HG02840 (cell line): ENCODE measurements around the gene CRYBG3.
"Not testable (repeated sequence)": the region's sequence is repeated elsewhere in the genome, so short reads cannot be mapped to it uniquely, and the experiment has no call there.

Experiments used
- ATAC-seq: cut with Tn5 transposase; IDR thresholded peaks from one replicate; pipeline ENCODE4 v1.9.1; 2021; ENCODE audit warnings: mild to moderate bottlenecking, moderate library complexity, moderate number of reproducible peaks; ENCODE audit not compliant: unreplicated experiment, low FRiP score

The CRYBG3 gene

DNA sequence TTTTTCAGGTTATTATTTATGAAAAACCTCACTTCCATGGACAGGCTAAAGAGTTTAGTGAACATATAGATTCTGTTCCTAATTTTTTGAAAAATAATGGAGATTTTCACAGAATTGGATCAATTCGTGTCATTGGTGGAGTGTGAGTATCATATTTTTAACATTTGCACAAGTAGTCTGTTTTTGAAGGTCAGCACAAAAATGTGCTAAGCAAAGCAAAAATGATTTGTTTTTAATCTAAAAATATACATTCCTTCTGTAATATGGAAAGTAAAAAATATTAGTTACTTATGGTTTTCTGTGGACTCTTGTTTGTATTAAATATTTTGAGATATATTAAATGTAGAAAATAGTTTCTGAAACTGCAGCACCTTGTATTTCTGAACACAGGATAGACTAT, 71.0 kb downstream of the CRYBG3 start:
- no peak for ATAC-seq

DNA sequence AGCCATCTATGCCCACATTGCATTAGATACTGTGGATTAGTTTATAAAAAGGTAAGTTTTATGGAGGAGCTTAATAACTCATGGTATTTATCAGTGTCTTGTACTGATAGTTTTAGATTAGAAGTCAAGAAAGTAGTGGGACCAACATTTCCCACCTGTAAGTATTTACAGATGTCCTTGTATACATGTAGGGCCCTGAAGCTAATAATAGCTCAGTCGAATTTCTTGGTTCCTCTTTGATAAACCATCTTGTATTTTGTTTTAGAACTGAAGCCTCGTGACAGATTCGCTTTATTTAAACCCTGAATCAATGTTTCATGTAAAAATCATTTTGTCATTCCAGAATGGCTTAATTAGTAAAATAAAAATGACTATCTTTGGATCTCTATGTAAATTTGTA, 73.4 kb downstream of the CRYBG3 start:
- peak; percentile 64 for ATAC-seq

DNA sequence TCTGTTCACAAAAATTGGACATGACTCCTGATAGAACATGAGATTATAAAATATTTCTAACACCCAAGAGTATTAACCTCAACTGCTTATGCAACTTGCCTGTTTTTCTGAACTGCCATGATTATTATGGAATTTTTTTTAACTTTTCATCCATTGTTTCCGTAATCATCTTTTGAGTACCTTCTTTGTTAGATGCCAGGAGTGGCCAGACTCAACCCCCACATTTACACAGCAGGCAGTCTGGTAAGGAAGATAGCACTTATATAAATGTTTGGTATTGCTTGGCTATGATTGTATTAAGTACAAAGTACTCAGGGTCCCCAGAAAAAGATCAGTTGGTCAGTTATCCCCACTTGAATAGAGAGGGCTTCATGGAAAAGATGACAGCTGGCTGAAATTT, 74.3 kb downstream of the CRYBG3 start:
- ATAC-seq: no peak

DNA sequence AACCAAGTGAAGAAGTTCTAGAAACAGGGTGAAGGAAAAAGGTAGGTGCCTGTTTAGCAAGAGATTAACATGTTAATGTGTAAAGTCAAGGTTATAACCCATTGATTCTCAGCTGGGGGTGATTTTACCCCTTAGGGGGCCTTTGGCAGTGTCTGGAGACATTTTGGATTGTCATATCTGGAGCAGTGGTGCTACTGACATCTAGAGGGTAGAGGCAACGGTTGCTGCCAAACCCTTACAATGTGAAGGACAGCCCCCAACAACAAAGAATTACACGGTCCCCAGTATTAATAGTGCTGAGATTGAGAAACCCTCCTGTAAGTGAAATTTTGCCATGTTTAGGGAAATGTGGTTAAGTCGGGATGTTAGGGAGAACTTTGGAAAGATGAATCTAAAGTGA, 74.7 kb downstream of the CRYBG3 start:
- ATAC-seq: no peak

DNA sequence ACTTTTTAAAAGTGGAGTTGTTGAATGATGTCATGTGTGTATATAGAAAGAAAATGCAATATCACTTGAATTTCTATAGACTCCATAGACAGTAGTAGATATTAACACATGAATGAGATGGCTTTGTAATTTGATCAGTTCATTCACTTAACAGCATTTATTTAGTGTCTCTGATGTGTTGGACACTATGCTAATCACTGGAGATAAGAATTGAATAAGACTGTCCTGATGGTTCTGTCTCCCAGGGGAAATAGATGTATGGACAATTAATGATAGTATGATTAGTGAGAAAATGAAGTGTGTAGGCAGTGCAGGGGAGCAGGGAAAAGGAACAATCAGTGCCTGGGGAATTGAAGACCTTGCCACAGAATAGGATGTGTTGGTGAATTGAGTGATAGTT, 77.5 kb downstream of the CRYBG3 start:
- ATAC-seq: no peak

DNA sequence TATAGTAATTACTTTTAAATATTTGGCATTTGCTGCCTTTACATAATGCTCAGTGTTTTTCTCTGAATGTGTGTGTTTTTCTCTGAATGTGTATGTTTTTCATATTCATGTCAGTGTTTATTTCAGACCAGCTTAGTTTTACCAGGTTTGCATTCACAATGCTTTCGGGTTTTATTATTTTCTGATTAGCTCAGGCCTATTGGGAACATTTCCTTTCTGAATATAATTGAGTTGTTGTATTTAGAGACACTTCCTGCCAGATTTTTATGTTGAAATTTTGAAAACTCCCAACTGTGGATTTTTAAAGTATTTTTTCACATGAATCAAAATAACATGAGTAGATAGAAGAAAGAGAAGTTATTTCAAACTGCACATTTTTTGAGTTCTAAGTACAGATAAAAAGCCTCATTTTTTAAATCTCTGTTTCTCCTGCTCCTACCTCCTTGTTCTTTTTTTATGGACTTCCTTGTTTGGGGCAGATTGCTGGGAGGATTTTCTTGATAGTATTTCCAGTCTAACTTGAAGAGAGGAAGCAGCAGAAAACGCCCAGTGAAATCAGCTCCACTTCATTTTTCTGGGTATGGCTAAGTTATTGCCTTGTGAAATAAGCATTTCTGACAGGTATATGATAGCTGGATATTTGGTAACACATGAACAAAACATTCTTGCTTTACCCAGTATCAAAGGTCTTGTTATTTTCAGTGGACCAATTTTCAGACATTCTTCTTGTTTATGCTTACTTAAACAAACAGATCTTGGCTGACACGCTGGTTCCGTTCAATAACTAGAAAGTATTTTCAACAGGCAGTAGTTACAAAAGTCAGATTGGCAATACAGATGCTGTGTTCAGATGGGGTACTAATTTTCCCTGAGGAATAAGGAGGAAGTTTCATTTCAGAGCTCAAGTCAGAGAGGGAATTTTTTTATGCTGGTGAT, 79.8 kb downstream of the CRYBG3 start:
- ATAC-seq: no peak

DNA sequence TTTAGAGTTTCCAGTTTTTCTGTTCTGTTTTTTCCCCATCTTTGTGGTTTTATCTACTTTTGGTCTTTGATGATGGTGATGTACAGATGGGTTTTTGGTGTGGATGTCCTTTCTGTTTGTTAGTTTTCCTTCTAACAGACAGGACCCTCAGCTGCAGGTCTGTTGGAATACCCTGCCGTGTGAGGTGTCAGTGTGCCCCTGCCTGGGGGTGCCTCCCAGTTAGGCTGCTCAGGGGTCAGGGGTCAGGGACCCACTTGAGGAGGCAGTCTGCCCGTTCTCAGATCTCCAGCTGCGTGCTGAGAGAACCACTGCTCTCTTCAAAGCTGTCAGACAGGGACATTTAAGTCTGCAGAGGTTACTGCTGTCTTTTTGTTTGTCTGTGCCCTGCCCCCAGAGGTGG, 88.0 kb downstream of the CRYBG3 start:
- ATAC-seq: not testable (repeated sequence)

DNA sequence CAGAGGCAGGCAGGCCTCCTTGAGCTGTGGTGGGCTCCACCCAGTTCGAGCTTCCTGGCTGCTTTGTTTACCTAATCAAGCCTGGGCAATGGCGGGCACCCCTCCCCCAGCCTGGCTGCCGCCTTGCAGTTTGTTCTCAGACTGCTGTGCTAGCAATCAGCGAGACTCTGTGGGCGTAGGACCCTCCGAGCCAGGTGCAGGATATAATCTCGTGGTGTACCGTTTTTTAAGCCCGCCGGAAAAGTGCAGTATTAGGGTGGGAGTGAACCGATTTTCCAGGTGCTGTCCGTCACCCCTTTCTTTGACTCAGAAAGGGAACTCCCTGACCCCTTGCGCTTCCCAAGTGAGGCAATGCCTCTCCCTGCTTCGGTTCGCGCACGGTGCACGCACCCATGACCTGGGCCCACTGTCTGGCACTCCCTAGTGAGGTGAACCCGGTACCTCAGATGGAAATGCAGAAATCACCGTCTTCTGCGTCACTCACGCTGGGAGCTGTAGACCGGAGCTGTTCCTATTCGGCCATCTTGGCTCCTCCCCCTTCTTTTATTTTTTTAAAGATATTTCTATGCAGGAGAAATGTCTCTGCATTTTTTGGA, 88.5 kb downstream of the CRYBG3 start:
- not testable (repeated sequence) for ATAC-seq

DNA sequence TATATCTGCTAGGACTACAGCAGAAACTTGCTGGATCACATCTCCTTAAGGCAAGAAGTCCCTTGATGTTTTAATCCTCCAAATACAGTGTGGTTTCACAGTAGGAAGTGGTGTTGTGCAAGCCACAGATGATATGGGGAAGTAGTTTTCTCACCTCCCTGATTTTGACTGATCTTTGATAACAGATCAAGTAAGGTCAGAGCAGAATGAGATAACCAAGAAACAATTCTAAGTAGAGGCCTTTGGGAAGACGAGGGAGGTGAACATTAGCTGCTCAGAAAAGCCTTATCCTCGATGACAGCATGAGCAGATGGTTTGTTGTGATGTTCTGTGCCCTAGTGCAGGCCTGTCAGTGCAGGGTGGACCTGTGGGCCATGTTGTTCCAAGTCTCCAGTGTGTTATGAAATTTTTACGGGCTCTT, 89.1 kb downstream of the CRYBG3 start:
- ATAC-seq: no peak

DNA sequence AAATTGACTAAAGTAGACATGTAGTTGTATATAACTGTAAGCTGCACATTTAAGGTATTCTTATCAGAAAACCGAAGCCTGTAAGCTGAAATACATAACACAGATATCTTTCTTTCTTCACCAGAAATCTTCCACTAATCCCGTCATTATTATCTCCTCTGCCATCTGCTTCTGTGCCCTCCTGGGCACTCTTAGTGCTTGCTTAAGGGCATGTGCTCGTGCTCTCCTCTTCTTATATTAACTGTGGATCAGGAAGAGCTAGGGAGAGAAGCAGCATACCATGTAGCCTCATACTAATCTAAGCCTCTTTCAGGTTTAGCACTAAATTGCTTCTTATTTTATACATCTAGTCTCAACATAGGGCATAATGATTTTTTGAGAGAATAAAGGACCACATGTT, 89.6 kb downstream of the CRYBG3 start:
- ATAC-seq: no peak

DNA sequence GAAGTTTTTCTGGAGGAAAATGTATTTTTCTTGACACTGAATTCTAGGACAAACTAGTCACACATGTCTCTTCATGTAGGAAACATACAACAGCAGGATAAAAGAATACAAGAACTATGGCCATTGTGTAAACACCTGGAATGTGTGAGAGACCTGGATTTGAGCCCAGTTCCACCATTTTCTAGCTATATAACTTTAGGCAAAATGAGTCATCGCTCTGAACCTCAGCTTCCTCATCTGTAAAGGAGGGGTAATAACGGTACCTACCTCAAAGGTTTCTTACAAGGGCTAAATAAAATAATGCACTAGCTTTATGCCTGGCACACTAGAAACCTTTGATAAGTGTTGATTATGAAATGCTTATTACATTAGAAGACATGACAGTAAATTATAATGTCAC, 92.6 kb downstream of the CRYBG3 start:
- no peak for ATAC-seq

DNA sequence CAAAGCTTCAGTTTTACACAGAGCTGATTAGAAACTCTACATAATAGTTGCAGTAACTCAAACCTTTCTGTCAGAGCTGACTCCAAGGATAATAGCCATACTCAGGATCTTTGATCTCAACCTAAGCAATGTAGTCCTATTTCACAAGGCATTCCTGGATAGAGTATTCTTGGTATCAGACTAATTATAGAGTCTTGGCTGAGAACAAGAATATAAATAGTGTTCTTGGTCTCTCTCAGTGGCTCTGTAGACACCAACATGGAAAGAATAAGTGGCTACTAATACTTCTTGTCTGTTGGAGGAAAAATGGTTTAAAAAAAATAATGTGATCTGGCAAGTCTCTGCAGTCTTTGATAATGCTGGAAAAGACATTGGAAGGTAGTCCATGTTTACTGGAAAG, 94.8 kb downstream of the CRYBG3 start:
- ATAC-seq: no peak

DNA sequence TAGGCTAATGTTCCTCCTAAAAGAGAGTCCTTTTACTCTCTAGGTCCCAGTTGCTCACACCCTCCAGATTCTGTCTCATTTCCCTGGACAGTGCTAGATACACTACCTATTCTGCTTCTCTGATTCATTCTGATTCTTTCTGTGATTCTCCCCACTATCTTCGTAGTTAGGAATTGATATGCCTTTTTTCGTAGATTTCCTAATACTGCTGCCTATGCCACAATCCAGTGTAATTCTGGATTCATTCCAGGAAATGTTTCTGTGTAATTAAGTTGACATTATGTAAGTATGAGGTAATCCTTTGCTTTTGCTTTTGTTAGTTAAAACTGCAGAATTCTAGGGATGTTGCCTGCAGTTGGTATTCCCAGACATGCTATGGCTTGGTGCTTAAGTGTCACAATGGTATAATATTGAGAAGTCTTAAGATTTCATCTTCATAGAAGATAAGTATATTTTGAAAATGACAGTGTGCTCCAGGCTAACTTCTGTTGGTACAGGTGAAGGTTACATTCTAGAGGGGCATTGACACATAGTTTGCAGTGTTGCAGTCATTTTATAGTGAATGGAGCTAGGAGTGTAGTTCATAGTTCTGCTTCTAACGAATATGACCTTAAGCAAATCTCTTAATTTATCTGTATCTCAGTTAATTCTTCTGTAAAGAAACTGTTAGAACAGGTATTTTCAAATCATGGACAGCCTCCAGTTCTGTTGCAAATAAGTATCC, 96.2 kb downstream of the CRYBG3 start:
- no peak for ATAC-seq

DNA sequence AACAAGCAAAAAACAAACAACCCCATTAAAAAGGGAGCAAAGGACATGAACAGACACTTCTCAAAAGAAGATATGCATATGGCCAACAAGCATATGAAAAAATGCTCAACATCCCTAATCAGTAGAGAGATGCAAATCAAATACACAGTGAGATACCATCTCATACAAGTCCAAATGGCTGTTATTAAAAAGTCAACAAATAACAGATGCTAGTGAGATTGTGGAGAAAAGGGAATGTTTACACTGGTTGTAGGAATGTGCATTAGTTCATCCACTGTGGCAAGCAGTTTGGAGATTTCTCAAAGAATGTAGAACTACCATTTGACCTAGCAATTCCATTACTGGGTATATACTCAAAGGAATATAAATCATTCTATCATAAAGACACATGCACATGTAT, 105.9 kb downstream of the CRYBG3 start:
- ATAC-seq: no peak

DNA sequence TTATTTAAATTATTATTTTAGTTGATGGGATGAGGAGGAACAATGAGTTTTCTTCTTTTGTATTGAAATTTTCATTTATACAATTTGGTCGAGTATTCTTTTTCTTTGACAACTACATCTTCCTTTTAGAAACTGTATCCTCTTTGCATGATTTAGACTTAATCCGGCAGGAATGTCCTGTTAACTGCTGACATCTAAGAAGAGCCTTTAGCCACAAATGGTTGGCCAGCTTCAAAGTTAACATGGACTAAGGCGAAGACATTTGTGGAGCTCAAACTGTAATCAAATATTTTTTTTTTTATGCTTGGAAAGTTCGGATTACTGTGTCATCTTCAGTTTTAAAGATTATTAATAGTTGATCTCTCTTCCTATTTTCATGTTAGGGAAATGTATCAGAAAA, 107.2 kb downstream of the CRYBG3 start:
- ATAC-seq: no peak

DNA sequence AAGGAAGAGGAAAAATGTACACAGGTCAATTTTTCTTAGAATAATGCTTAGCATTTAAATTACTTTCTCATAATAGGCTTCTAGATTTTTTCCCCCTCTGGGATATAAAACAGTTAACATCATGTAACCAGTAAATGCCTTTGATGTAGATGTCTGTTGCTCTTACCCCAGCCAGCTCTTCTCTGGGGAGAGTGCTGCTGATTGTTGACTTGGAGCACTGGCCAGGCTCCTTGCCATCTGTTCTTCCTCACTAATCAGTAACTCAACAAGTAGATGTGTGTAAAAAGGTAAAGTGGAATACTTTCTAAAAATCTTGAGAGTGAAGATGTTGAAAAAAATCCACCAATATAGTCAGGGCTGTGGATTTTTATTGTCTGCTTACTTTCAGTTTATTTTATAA, 108.2 kb downstream of the CRYBG3 start:
- no peak for ATAC-seq

DNA sequence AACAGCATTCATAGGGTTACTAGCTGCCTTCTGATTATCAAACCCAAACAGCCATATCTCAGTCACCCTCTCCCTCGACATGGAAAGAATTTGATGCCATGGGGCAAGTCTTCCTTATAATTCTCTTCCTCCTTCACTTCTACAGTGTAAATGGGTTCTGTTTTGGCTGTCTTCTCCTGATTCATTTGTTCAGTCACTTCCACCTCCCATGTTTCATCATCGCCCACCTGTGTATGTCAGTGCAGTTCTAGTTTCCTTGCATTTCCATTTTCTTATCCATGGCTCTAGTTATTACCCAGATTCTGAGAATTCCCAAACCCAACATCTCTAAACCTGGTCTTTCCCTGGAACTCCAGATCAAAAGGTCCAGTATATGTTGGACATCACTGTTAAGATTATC, 109.4 kb downstream of the CRYBG3 start:
- no peak for ATAC-seq

DNA sequence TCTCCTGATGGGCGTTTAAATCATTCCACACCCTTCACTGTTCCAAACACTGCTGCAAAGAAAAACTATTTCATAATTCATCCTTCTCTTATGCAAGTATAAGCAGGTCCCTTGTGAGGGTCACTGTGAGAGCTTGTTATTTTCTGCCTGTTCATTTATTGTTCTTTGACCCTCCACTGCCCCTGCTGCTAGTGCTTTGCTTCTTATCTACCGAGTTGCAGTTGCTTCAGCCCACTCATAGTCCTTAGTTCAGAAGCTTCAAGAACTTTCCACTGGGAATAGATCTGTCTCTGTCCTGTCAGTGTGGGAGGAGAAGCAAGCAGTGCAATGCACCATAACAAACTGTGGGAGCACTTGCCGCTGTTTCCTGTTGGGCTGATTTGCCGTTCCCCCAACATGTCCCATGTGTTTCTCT, 110.6 kb downstream of the CRYBG3 start:
- ATAC-seq: no peak

DNA sequence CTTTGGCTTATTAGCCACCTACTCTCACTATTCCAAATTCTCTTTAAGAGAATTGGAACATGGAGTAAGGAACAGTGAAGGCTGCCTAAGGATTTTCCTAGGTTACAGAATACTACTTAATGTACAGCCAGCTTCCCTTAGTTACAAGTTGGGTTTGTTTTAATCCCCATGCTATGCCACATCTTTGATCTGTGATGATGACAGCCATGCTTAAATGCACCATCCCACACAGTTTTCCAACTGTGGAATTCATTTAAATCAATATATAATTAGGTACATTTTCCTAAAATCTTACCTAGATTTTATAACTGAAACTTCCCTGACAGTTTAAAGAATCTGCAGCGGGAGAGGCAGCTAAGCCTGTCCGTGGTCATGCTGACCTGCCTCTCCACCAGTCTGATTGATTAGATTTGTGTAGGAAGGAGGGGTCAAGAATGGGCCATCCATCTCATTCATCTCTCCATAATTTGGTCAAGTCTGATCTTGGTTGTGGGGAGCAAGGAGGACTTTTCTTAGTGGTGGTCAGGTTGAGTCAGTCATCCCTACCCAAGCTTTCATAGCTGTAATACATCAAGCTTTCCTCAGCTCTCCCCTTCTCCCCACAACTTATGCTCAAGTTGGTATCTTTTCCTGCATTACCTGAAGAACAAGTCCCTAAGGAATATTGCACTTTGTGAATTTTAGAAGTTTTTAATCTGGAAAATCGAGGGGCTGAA, 113.3 kb downstream of the CRYBG3 start:
- ATAC-seq: no peak

DNA sequence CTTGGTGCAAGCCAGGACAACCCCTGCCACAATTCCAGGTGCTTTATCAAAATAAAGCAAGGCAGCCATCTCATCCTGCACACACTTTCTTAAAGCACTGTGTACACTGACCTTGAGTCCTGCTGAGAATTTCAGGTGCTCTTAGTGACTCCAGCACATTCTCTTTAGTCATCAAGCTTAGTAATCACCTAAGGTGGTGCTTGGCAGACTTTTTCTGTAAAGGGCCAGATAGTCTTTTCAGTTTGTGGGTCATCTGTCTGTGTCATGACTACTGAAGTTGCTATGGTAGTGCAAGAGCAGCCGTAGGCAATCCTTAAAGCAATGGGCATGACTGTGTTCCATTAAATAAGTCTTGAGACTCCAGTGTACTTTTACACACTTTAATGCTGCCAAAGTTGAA, 114.0 kb downstream of the CRYBG3 start:
- no peak for ATAC-seq

DNA sequence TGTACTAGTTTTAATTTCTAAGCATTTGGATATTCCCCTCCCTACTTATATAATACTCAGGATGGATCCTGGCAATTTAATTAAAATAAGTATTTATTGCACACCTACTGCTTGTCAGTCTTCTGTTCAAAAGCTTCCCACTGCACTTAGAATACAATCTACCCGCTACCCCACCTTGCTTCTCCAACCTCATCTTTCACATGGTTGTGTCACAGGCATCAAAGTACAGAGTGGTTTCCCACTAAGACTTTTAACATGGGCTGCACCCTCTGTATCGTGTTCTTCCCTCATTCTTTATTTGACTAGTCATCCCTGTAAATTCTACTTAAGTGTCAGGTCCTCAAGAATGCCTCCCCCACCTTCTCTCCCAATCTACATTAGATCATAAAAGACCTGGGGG, 115.4 kb downstream of the CRYBG3 start:
- ATAC-seq: no peak
